ENCODE measurements around the gene ITGB5.

ITGB5 gene

DNA sequence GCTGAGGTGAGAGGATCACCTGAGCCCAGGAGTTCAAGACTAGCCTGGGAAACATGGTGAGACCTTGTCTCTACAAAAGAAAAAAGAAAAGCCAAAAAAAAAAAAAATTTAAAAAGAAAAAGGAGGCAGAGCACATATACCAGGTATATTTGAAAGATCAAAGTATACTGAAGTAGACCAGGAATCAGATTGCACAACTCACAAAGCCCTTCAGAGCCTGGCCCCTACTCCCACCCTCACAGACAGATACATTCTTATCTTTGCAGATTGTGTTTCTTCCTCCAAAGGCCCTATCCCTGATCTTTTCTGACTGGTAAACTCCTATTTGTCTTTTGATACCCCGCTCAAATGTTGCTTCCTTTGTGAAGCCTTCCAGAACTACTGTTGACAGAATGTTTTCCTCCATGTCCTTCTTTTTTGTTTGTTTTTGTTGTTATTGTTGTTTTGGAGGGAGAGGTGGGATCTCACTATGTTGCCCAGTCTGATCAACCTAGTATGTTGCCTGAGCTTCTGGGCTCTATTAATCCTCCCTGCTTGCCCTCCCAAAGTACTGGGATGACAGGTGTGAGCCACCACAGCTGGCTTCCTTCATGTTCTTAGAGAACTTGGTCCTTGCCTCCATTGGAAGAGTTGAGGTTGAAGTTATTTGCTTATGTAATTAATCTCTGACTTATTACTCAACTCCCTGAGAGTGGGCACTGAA is 9.8 kb upstream of the ITGB5 start:
- DNase-seq (ENCODE audit: low read depth in 3 of 3): no peak

DNA sequence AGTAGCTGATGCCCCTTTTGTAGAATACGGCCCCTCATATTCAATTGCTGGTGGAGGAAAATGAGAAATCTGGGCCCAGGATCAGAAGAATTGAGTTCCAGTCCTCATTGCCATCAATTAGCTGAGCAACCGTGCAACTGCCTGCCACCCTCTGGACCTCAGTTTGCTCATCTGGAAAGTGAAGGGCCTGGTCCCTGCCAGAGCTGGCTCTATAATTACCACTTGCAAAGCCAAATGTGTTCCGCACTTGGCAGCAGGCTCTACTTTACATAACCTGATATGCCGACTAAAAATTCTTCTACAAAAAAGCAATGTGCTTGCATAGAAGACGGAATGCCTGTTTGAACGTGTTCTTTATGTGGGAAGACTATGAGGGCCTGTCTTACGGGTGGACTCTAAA is 8.6 kb upstream of the ITGB5 start:
- DNase-seq (ENCODE audit: low read depth in 3 of 3): no peak

DNA sequence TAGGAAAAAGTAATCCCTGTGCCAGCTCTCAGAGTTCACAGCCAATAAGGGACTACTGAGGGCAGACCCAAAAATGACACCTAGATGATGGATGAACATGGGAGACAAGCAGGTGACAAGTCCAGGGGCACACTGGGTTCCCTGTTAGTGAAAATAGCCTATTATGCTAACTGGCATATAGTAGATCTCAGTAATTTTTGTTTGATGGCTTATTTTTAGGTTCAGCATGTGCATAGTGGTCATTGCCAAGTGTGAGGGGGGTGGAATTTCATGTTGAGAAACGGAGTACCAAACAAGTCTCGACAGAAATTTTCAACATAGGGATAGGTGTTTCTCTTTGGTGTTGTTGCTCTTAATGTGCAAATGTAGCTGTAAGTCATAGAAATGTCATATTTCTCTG is 6.4 kb upstream of the ITGB5 start:
- no peak for DNase-seq (ENCODE audit: low read depth in 3 of 3)

DNA sequence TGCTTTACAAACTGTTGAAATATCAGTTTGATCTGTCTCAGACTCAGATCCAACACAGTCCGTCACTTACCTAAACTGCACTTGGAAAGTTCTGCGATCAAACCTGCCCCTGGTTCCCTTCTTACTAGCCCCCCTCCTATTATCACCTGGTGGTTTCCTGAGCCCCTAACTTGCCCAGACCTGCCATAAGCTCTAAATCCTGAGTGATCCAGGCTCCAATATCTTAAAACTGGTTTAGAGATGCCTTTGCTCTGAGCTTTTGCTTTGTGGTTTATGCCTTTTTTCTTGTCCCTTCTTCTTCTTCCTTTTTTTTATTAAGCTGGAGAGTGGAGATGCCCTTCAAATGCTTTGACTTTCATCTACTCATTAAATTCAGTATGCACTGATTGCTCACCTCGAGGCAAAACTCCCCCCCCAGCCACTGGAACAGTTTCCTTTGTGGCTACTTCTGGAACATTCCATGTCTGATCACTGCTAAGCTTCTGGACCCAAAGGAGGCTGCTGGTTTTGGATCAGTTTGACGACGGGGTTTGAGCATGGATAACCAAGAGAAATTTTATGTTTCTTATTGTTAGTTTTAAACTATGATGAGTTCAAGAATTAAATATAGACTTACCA is 3.5 kb upstream of the ITGB5 start:
- no peak for DNase-seq (ENCODE audit: low read depth in 3 of 3)

DNA sequence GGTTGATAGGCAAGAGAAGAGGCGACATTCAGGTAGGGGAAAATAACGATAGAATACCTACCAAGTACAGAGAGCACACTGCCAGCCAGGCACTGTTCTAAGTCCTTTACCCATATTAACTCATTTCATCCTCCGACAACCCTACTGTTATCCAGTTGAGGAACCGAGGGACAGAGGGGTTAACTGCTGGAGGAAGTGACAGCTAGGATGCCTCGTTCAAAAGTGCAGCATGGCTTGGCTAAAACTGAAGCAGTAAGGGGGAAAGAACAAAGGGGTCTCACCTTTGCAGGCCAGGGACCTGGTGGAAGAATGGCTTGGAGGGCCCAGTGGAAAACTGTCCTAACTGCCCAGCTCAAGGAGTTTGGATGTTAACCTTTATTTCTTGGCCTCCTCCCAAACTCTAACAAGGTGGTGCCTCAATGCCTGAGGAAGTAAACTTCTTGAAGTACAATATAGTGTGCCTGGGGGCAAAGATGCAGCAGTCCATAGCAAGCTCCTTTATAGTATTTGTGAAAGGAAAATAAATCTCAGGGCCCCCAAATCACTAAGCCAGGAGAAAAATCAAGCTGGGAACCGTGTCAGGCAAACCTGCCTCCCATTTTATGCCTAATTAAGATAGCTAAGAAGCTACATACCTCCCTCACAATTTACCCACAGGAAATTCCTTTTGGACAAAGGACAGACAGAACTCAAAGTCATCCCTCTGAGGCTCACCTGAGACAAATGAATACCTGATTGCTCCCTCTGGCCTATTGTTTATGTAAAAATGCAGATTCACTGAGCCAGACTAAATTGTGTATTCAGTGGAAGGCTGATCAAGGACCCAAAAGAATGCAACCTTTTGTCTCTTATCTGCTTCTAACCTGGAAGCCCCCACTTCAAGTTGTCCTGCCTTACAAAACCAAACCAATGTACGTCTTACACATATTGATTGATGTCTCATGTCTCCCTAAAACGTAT is 1.6 kb upstream of the ITGB5 start:
- no peak for DNase-seq (ENCODE audit: low read depth in 3 of 3)

DNA sequence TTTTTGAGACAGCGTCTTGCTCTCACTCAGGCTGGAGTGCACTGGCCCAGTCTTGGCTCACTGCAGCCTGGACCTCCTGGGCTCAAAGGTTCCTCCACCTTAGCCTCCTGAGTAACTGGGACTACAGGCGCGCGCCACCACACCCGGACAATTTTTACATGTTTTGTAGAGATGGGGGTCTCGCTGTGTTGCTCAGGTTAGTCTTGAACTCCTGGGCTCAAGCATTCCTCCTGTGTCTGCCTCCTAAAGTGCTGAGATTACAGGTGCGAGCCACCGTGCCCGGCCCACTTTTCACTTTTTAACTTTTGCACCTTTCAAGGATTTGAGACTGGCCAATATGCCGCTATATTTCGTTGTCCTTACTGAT is 750 bp upstream of the ITGB5 start:
- DNase-seq (ENCODE audit: low read depth in 3 of 3): no peak

DNA sequence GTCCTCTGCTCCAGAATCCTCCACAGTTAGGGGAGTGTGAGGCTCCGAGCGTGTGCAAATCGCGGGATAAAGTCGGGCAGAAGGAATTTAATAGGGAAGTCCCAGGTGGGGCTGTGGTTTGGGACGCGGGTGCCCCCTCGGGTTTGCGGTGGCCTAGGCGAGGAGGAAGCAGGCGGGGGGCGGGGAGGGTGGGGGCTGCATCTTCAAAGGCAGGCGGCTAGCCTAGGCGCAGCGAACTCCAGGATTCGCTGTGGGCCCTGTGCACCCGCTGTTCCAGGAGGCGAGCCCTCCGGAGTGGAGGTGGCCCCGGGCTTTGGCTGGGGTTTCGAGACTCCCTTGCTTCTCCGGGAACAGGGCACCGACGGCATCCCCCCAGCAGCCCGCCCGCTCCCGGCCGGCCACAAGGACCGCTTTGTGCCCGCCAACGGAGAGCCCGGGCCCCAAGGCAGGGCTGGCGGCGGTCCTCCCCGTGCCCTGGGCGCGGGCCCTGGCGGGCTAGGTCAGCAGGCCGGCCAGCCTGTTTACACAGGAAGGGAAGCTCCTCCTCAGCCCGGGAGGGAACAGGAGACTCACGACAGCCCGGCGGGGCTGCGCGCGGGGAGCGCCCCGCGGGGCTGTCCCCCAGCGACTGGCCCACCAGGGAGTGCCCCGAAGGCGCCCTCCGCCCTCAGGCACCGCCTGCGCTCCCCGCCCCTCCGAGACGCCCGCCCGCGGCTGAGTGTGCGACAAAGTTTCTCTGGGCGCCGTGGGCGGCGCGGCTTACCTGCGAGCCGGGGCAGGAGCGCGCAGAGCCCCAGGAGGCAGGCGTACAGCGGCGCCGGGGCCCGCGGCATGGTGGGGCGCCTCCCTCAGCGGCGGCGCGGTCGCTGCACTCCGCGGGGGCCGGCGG is 753 bp downstream of the ITGB5 start:
- peak in 1 of 3 donors; percentile 11 for DNase-seq (ENCODE audit: low read depth in 3 of 3)

DNA sequence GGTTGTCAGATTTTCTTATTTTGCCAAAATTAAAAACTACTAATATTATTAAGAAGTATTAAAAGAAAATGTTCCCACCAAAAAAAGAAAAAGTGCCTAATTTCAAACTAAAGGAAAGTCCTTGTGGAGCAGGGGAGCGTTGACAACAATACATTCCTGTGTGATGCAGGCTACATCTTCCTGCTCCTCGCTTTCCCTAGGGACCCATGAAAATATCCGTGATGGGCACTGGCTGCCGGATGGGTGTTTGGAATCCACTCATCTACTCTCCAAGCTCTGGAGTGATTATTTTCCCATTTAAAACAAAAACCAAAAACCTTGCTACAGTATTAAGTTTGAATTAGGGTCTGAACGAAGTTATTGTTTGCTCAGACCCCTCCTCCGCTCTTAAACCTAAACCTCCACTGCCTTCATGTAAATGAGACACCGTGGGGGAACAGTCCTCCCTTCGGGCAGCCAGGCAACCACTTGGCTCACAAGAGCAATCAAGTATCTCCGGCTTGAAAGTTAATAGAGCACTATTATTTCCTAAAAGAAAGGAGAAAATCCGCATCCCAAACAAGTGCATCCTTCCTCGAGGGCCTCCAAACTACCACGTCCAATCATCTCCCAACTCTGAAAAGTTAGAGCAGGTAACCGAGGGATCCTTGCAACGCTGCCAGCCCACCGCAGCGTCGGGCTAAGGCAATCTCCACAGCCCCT is 1.5 kb downstream of the ITGB5 start:
- no peak for DNase-seq (ENCODE audit: low read depth in 3 of 3)

DNA sequence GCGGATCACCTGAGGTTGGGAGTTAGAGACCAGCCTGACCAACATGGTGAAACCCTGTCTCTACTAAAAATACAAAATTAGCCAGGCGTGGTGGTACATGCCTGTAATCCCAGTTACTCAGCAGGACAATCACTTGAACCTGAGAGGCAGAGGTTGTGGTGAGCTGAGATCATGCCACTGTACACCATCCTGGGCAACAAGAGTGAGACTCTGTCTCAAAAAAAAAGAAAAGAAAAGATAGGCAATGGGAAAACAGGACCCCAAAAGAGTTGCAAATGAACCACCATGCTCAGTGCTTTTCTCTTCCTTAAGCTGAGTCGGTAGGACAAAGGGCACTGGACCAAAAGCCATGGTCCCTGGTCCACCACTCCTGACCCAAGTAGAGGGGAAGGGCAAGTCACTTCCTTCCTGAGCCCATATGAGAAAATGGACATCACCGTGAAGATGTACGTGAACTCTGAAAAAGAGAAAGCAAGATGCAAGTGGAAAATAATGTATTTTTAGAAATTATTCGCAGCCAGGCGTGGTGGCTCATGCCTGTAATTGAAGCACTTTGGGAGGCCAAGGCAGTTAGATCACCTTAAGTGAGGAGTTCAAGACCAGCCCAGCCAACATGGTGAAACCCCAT is 2.6 kb downstream of the ITGB5 start:
- no peak for DNase-seq (ENCODE audit: low read depth in 3 of 3)

DNA sequence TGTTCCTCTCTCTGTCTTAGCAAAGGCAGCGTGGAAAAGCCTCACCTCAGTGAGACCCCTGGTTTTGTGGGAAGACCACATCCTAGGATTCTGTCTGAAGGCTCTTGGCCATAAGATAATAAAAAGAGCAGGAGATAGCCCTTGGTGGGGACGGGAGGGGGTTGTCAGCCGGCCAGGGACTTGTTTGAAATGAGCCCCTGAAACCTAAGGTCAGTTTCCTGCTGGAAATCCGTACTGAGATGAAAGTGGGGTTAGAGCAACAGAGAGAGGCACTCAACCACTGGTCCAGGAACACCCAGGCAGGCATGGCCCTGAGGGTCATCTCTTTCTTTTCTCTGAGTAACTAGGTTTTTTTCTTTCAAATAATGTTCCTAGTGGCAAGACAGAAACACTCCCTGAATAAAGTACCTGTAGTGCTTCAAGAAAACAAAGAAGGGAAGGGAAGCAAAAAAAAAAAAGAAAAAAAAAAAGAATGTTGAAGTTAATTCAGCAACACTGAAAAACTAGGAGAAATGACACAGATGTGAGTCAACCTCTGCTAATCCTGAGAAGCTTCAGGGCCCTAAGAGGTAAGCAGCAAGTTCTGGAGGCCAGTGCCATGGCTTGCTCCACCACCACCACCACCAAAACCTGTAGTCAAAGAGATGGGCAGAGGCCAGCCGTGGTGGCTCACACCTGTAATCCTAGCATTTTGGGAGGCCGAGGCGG is 3.2 kb downstream of the ITGB5 start:
- no peak for DNase-seq (ENCODE audit: low read depth in 3 of 3)

DNA sequence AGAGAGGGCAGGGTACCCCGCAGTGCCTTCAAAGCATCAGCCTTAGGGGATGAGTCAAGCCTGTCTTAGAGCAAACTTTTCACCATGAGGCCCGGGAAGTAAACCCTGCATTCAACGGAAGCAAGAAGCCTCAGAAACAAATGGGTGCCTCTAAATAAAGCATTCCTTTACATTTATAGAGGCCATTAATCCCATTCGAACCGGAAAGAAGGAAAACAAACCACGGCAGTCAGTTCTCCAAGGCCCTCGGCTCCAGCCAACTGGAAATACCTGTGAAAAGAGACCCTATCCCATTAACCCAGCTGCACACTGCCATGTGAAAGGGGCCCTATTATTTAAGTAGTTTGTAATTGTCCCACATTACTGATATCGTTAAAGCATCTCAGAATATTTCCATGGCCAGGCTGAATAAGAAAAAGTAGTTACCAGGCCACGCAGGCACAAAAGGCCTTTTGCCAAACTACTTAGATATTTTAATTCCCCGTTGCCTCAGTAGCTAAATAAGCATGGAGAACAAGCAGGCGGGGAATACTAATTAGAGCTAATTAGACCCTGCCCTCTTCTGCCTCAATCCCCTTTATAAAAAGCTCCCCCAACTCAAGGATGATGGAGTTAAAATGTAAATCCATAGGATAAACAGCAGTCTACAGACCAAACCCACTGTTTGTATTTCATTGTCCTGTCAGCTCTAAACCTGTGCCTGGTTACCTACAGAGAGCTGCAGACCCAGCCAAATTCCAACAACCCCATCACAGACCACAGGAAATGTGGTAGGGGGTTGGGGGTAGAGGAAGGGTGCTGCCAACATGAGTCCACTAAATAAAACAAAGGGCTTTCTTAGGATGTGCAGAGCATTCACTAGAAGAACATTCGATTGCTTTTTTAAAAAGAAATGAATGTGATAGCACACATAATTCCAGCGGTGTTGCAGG is 4.1 kb downstream of the ITGB5 start:
- DNase-seq (ENCODE audit: low read depth in 3 of 3): no peak

DNA sequence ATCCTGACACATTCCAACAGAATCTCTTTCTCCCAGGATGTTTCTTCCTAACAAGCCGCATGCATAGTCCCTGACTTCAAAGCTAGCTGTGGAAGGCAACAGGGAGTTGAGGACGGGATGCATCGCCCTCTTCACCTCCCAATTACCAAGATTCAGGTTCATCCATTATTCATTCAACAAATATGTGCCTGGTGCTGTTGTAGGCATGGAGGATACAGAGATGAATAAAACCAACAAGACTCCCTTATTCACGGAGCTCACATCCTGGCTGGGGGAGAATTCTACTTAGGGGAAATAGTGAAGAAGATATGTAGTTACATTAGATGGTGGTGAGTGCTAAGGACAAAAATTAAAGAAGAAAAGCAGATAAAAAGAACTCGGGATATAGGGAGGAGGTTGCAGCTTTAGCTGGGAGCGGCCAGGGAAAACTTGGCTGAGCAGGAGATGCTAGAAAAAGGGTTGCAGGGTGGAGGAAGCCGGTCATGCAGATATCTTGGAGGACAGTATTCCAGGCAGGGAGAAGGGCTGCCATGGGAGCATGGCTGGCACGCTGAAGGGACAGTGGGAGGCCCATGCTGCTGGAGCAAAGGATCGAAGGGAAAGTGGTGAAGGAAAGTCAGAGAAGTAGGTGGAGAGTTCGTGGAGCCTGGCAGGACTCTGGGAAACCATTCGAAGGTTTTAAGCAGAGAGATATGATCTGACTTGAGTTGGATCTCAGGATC is 5.0 kb downstream of the ITGB5 start:
- no peak for DNase-seq (ENCODE audit: low read depth in 3 of 3)

DNA sequence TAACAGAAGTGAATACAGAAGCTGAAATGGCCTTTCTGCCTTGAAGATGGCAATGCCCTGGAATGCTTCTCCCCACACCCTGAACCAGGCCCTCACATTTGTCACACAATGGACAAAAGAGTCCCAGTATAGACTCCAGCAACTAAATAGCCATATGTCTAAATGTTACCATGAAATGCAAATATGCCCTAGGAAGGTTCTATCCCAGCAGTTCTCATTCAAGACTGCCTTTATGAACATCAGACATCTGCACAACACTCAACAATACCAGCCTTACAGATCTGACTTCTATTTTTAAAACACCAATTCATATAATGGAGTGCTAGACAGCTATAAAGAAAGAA is 7.9 kb downstream of the ITGB5 start:
- DNase-seq (ENCODE audit: low read depth in 3 of 3): no peak

DNA sequence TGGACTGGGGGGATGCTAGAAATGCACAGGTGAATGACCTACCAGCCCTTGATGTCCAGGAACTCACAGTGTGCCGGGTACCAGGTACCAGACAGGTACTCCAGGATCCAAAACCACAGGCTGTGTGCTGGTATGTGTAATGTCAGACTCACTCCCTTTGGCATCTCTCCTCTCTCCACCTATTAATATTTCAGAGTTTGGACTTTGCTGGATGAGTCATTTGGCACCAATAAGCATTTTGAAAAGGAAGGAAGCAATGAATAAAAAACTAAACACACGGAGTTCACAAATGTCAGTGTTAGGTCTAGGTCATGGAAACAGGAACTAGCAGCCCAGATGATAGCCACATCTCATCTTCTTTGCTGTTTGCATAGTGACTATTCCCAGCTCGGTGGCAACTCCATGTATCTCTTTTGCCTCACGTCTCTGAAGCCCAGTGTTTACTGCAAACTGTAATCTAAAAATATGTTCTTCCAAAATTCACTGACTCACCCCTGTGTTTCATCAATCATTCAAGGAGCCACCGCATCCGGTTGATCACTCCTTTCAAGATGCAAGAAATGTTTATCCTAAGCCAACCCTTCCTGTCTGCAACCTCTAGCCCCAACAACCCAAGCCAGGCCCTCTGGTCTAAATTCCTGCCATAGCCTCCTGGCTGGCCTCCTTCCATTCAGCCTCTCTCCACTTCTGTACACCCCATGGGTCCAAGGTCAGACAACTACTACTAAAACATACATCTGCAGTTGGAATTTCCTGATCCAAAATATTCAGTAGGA is 8.4 kb downstream of the ITGB5 start:
- DNase-seq (ENCODE audit: low read depth in 3 of 3): no peak

DNA sequence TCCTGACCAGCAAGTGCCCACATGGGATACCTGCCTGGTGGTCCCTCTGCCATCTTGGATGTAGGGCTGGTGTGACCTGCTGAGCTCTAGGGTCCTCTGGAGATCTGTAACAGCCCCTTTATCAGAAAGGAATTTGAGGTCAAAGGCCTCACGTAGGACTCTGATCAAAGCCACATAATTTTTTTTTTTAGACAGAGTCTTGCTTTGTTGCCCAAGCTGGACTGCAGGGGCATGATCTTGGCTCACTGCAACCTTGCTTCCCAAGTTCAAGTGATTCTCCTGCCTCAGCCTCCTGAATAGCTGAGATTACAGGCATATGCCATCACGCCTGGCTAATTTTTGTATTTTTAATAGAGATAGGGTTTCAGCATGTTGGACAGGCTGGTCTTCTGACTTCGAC is 9.5 kb downstream of the ITGB5 start:
- no peak for DNase-seq (ENCODE audit: low read depth in 3 of 3)

DNA sequence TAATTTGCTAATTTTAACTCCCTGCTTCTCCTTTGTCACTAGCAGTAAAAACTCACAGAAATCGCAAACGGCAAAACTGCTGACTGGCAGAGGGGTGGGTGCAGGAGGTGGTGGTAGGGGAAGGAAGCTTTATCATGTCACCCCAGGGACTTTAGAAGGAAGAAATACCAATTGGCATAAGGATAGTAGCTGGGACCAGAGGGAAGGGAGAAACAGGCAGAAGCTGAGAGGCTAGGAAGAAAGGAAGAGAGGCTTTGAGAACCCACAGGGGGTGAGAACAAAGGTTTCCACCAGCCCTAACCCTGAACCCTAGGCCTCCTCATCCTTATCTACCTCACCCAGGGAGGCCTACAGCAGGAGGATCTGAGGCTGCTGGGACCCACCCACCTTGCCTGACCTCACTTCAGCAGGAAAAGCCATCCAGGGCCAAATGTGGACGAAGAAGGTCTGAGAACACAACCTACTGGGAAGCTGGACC is 10.7 kb downstream of the ITGB5 start:
- DNase-seq (ENCODE audit: low read depth in 3 of 3): no peak

DNA sequence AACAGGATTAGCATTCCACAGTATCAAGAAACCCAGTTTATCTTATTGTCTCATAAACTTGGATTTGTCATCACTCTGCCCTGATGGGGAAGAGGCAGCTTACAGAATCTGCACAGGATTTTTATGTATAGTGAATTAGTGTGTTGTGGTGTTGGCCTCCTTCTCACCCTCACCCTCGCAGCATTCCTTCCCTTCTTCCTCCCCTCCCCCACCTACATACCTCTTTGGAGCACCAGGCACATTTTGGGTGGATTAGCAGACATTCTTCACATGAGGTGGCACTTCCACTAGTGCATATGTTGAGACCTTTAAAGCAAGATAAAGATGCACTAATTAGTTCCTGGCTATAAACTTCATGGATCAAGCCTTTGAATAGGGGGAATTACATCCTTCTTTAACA is 13.9 kb downstream of the ITGB5 start:
- DNase-seq (ENCODE audit: low read depth in 3 of 3): no peak

Data from stimulated activated CD4-positive, alpha-beta T cell treated with anti-CD3 and anti-CD28 coated beads, TNF-alpha, amount 100 ng/mL, for 48 hours (primary cell).